ENCODE results near the gene PROX1. TPM values are rescaled to one million over a fixed set of nuclear protein-coding genes. Genes with fewer than 3 reads are reported as not detected.

The PROX1 gene
- polyA plus RNA-seq, 1 donor (not counting 4 experiments of a cell fraction or from before 2014, with no cell fraction given): 0.20 TPM

DNA sequence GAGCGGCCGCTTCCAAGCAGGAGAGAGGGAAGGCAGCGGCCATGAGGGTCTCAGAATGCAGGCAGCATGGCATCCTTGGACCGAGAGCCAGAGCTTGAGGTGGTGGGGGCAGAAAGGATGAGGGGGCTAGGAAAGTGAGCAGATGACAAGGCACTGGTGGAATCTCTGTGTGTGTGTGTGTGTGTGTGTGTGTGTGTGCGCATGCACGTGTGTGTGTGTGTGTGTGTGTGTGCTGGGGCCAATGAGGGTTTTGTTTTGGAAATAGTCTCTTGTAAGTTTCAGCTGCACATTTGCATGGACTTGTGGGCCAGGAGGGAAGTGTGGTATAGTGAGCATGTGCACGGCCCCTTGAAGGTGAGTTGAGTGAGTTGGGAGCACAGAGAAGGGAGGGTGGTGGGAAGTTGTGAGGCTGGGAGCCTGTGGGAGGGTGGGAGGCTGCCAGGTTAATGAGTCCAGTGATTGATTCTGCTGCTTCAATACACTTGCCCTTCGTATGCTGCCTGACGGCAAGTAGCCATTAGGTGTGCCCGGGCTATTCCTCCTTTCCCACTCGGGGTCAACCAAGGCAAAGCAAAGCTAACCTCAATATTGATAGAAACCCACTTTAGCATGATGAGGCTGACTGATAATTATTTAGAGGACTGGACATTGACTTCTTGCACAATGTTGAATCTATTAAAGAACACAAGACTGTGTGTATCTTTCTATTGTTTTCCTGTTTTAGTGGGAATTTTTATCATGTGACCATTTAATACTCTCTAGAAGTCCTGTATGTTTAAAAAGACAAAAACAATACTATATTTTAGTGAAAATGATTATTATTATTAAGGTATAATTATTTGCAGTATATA, 80.3 kb downstream of the PROX1 start:
- Histone ChIP-seq H3K79me2 (ENCODE audit: control insufficient read depth, insufficient read depth, low read length) (no peaks in the 10 kb centered on the region), H3K9ac (ENCODE audit: control insufficient read depth, extremely low read depth, insufficient read depth, low read length) (no peak overlapping the region), H3K36me3 (ENCODE audit: control insufficient read depth in 2 of 2, extremely low read depth in 1 of 2, insufficient read depth in 2 of 2, low read length in 2 of 2) (no peaks in the 10 kb centered on the region), H3K4me3 (ENCODE audit: control insufficient read depth in 2 of 3, extremely low read depth in 1 of 3, insufficient read depth in 2 of 3, low read depth in 1 of 3, low read length in 3 of 3) (no peak overlapping the region), H3K9me3 (ENCODE audit: control insufficient read depth, low read depth, low read length) (no peaks in the 10 kb centered on the region), H3K4me2 (ENCODE audit: control insufficient read depth, extremely low read depth, insufficient read depth, low read depth, low read length) (no peak overlapping the region), H3K27me3 (ENCODE audit: control insufficient read depth, extremely low read depth, insufficient read depth, low read length) (peaks cover 4% of the 10 kb centered on the region), H3K9me1 (ENCODE audit: control insufficient read depth, extremely low read depth, insufficient read depth, low read length) (no peaks in the 10 kb centered on the region), H3K4me1 (ENCODE audit: control insufficient read depth, extremely low read depth, insufficient read depth, low read length) (no peaks in the 10 kb centered on the region), H4K20me1 (ENCODE audit: control insufficient read depth, extremely low read depth, insufficient read depth, low read length) (no peaks in the 10 kb centered on the region), H3K27ac (ENCODE audit: control insufficient read depth, insufficient read depth, low read length) (no peak overlapping the region), H2AFZ (ENCODE audit: control insufficient read depth, low read length) (no peak overlapping the region)
- TF ChIP-seq EZH2 (IDR thresholded peaks at IDR 0.05; ENCODE audit: low read length) (no peak), CTCF (optimal IDR thresholded peaks at IDR 0.05 in 1 of 3, IDR thresholded peaks at IDR 0.05 in 1 of 3, conservative IDR thresholded peaks at IDR 0.05 in 1 of 3; ENCODE audit: extremely low read depth in 1 of 3, insufficient read depth in 2 of 3, low read length in 3 of 3) (no peak)
- dilution Hi-C loops (cut with MboI; ENCODE audit: extremely low pct_ligation_motif_present, low sequenced_read_pairs): no loop called here
- DNase-seq (ENCODE audit: low read depth, low spot score): no peak
- FAIRE-seq: no peak

GRCh38 chr1:214068979-214069378, 81.2 kb downstream of the PROX1 start:
- Histone ChIP-seq H3K36me3 (ENCODE audit: control insufficient read depth in 2 of 2, extremely low read depth in 1 of 2, insufficient read depth in 2 of 2, low read length in 2 of 2) (no peaks in the 10 kb centered on the region), H3K4me3 (ENCODE audit: control insufficient read depth in 2 of 3, extremely low read depth in 1 of 3, insufficient read depth in 2 of 3, low read depth in 1 of 3, low read length in 3 of 3) (no peak overlapping the region), H3K27me3 (ENCODE audit: control insufficient read depth, extremely low read depth, insufficient read depth, low read length) (peaks cover 4% of the 10 kb centered on the region), H3K4me2 (ENCODE audit: control insufficient read depth, extremely low read depth, insufficient read depth, low read depth, low read length) (no peak overlapping the region), H3K9me3 (ENCODE audit: control insufficient read depth, low read depth, low read length) (no peaks in the 10 kb centered on the region), H3K27ac (ENCODE audit: control insufficient read depth, insufficient read depth, low read length) (no peak overlapping the region), H3K79me2 (ENCODE audit: control insufficient read depth, insufficient read depth, low read length) (no peaks in the 10 kb centered on the region), H3K4me1 (ENCODE audit: control insufficient read depth, extremely low read depth, insufficient read depth, low read length) (no peaks in the 10 kb centered on the region), H2AFZ (ENCODE audit: control insufficient read depth, low read length) (no peak overlapping the region), H3K9ac (ENCODE audit: control insufficient read depth, extremely low read depth, insufficient read depth, low read length) (no peak overlapping the region), H4K20me1 (ENCODE audit: control insufficient read depth, extremely low read depth, insufficient read depth, low read length) (no peaks in the 10 kb centered on the region), H3K9me1 (ENCODE audit: control insufficient read depth, extremely low read depth, insufficient read depth, low read length) (no peaks in the 10 kb centered on the region)
- no peak for FAIRE-seq
- no peak for DNase-seq (ENCODE audit: low read depth, low spot score)
- TF ChIP-seq EZH2 (IDR thresholded peaks at IDR 0.05; ENCODE audit: low read length) (no peak), CTCF (optimal IDR thresholded peaks at IDR 0.05 in 1 of 3, IDR thresholded peaks at IDR 0.05 in 1 of 3, conservative IDR thresholded peaks at IDR 0.05 in 1 of 3; ENCODE audit: extremely low read depth in 1 of 3, insufficient read depth in 2 of 3, low read length in 3 of 3) (no peak)
- dilution Hi-C loops (cut with MboI; ENCODE audit: extremely low pct_ligation_motif_present, low sequenced_read_pairs): no loop called here

Data from keratinocyte (primary cell).